H1 (cell line): ENCODE measurements around the gene CYP2B6. TPM values are rescaled to one million over a fixed set of nuclear protein-coding genes. Genes with fewer than 3 reads are reported as not detected.

Experiments used
- CTCF ChIA-PET: fragments of 300-600 bp; sonication (Branson Sonifier 250); formaldehyde crosslinking; loops from one replicate; lab custom pipeline; 2021; ENCODE audit not compliant: partially characterized antibody; lab: Charles Lee
- POLR2A ChIA-PET: fragments of 300-600 bp; sonication (Branson Sonifier 250); formaldehyde crosslinking; loops from one replicate; lab custom pipeline; 2021; ENCODE audit warnings: inconsistent platforms; ENCODE audit not compliant: partially characterized antibody; lab: Charles Lee
- DNase-seq, 2 experiments: peaks; one replicate each; pipeline versions ENCODE4 v3.0.0 to v3.0.0-alpha.2; 2010 to 2022; ENCODE audit warnings: low spot score in 2 of 2, low read depth in 1 of 2, mixed read lengths in 1 of 2
- FAIRE-seq: peaks from 2 replicates; lab custom pipeline; 2011; peaks lifted over from hg19 to GRCh38; lab: Jason Lieb, UNC
- H2AFZ ChIP-seq: 2 replicates; pipeline ENCODE4 v1.8.1; 2012; ENCODE audit warnings: low read length, inconsistent platforms
- H2AK5ac ChIP-seq: 2 replicates; pipeline ENCODE4 v1.6.1; 2013; ENCODE audit warnings: low read depth, low read length
- H2BK120ac ChIP-seq: replicated peaks from 2 replicates; pipeline ENCODE3; 2013; ENCODE audit warnings: low read depth, low read length, inconsistent platforms
- H2BK12ac ChIP-seq: 2 replicates; pipeline ENCODE4 v1.6.1; 2013; ENCODE audit warnings: low read depth, low read length
- H2BK15ac ChIP-seq: 2 replicates; pipeline ENCODE4 v1.6.1; 2013; ENCODE audit warnings: low read length
- H2BK20ac ChIP-seq: 2 replicates; pipeline ENCODE4 v1.6.1; 2013; ENCODE audit warnings: low read length
- H2BK5ac ChIP-seq: 2 replicates; pipeline ENCODE4 v1.6.1; 2013; ENCODE audit warnings: low read depth, low read length
- H3K14ac ChIP-seq: 2 replicates; pipeline ENCODE4 v1.6.1; 2013; ENCODE audit warnings: inconsistent platforms; ENCODE audit not compliant: insufficient read length
- H3K18ac ChIP-seq: 2 replicates; pipeline ENCODE4 v1.6.1; 2013; ENCODE audit warnings: low read length; ENCODE audit errors: extremely low read depth
- H3K23ac ChIP-seq: 2 replicates; pipeline ENCODE4 v1.6.1; 2013; ENCODE audit warnings: inconsistent platforms; ENCODE audit not compliant: insufficient read length
- H3K23me2 ChIP-seq: 2 replicates; pipeline ENCODE4 v1.6.1; 2013; ENCODE audit warnings: low read depth, low read length
- H3K27ac ChIP-seq: 2 replicates; pipeline ENCODE4 v1.6.1; 2011; ENCODE audit warnings: low read depth, low read length, inconsistent platforms
- H3K27me3 ChIP-seq, 4 experiments: replicated peaks in 1 of 4; 1 replicate in 1 of 4; 2 replicates in 3 of 4; pipeline versions ENCODE4 v1.6.1 to v1.8.1; 2011 to 2013; ENCODE audit warnings: low read length in 3 of 4, mild to moderate bottlenecking in 3 of 4, inconsistent platforms in 2 of 4, mixed read lengths in 2 of 4, moderate library complexity in 1 of 4; ENCODE audit not compliant: control insufficient read depth in 3 of 4, insufficient read depth in 3 of 4; ENCODE audit errors: extremely low read depth in 1 of 4
- H3K36me3 ChIP-seq, 4 experiments: 2 replicates each; pipeline versions ENCODE4 v1.6.1 to v1.8.1; 2011 to 2013; ENCODE audit warnings: mild to moderate bottlenecking in 4 of 4, low read length in 3 of 4, moderate library complexity in 2 of 4, control low read depth in 1 of 4, inconsistent platforms in 1 of 4; ENCODE audit not compliant: insufficient read depth in 4 of 4, control insufficient read depth in 2 of 4
- H3K4ac ChIP-seq: replicated peaks from 2 replicates; pipeline ENCODE3; 2013; ENCODE audit warnings: low read length, low read depth, mixed read lengths, inconsistent platforms; ENCODE audit not compliant: insufficient read length
- H3K4me1 ChIP-seq, 4 experiments: replicated peaks in 1 of 4; 1 replicate in 1 of 4; 2 replicates in 3 of 4; pipeline versions ENCODE4 v1.6.1 to v1.8.1; 2011 to 2013; ENCODE audit warnings: low read length in 3 of 4, inconsistent platforms in 2 of 4, mixed read lengths in 1 of 4; ENCODE audit not compliant: insufficient read depth in 4 of 4, control insufficient read depth in 3 of 4
- H3K4me2 ChIP-seq, 2 experiments: 2 replicates each; pipeline versions ENCODE4 v1.6.1 to v1.8.1; 2011 to 2013; ENCODE audit warnings: low read depth in 2 of 2, low read length in 2 of 2, control low read depth in 1 of 2, inconsistent platforms in 1 of 2, mild to moderate bottlenecking in 1 of 2; ENCODE audit not compliant: insufficient read depth in 1 of 2
- H3K4me3 ChIP-seq, 4 experiments: fragments of 200-600, 300-600 bp in 1 of 4; sonication (generic), shearing (Covaris generic), sonication (Bioruptor Twin) in 1 of 4; 2 replicates each; pipeline versions ENCODE4 v1.5.1 to v1.8.1; 2011 to 2016; ENCODE audit warnings: low read length in 4 of 4, low read depth in 3 of 4, control low read depth in 2 of 4, inconsistent platforms in 2 of 4, mild to moderate bottlenecking in 2 of 4, mixed read lengths in 1 of 4, moderate library complexity in 1 of 4; ENCODE audit not compliant: insufficient read depth in 2 of 4; ENCODE audit errors: extremely low read depth in 1 of 4
- H3K56ac ChIP-seq: replicated peaks from 2 replicates; pipeline ENCODE3; 2013; ENCODE audit warnings: low read depth, mild to moderate bottlenecking, mixed read lengths, low read length, inconsistent platforms; ENCODE audit not compliant: insufficient read length
- H3K79me1 ChIP-seq: 2 replicates; pipeline ENCODE4 v1.6.1; 2013; ENCODE audit warnings: low read depth, low read length, control low read depth
- H3K79me2 ChIP-seq, 2 experiments: 2 replicates each; pipeline versions ENCODE4 v1.6.1 to v1.8.1; 2012 to 2013; ENCODE audit warnings: low read length in 2 of 2, mild to moderate bottlenecking in 2 of 2, inconsistent platforms in 1 of 2; ENCODE audit not compliant: insufficient read depth in 2 of 2, control insufficient read depth in 1 of 2
- H3K9ac ChIP-seq, 4 experiments: replicated peaks in 1 of 4; 1 replicate in 1 of 4; 2 replicates in 3 of 4; pipeline versions ENCODE4 v1.6.1 to v1.8.1; 2011 to 2013; ENCODE audit warnings: low read depth in 3 of 4, low read length in 3 of 4, control low read depth in 2 of 4, mild to moderate bottlenecking in 2 of 4, moderate library complexity in 2 of 4, inconsistent platforms in 1 of 4; ENCODE audit errors: extremely low read depth in 1 of 4
- H3K9me3 ChIP-seq, 2 experiments: 2 replicates each; pipeline versions ENCODE4 v1.6.1 to v1.8.1; 2012 to 2013; ENCODE audit warnings: mild to moderate bottlenecking in 2 of 2, moderate library complexity in 2 of 2, control low read depth in 1 of 2, inconsistent platforms in 1 of 2, low read depth in 1 of 2, low read length in 1 of 2, mixed read lengths in 1 of 2; ENCODE audit not compliant: insufficient read depth in 2 of 2
- H4K20me1 ChIP-seq, 2 experiments: replicated peaks in 1 of 2; 2 replicates each; pipeline versions ENCODE3 to v1.8.1; 2011 to 2013; ENCODE audit warnings: inconsistent platforms in 2 of 2, low read length in 2 of 2, mild to moderate bottlenecking in 1 of 2; ENCODE audit not compliant: insufficient read depth in 2 of 2, control insufficient read depth in 1 of 2
- H4K5ac ChIP-seq: 2 replicates; pipeline ENCODE4 v1.6.1; 2013; ENCODE audit warnings: low read length, low read depth, mixed read lengths, inconsistent platforms; ENCODE audit not compliant: insufficient read length
- H4K8ac ChIP-seq: 2 replicates; pipeline ENCODE4 v1.8.0; 2013; ENCODE audit warnings: mild to moderate bottlenecking, moderate library complexity, low read length, inconsistent platforms; ENCODE audit not compliant: insufficient read depth; ENCODE audit errors: extremely low read depth
- H4K91ac ChIP-seq: replicated peaks from 2 replicates; pipeline ENCODE3; 2013; ENCODE audit warnings: low read length, mixed read lengths, inconsistent platforms; ENCODE audit not compliant: insufficient read length
- ATF3 ChIP-seq: IDR thresholded peaks from 2 replicates; pipeline ENCODE4 v1.6.1; 2011; ENCODE audit warnings: low read depth, mild to moderate bottlenecking, low read length; ENCODE audit not compliant: insufficient read depth
- JUN ChIP-seq: IDR thresholded peaks from 2 replicates; pipeline ENCODE4 v1.6.1; 2011; ENCODE audit warnings: low read depth, mild to moderate bottlenecking, improper control_type of control experiment, low read length
- TEAD4 ChIP-seq: IDR thresholded peaks from 2 replicates; pipeline ENCODE4 v1.6.1; 2012; ENCODE audit warnings: low read depth, low read length, inconsistent platforms, mixed read lengths
- ZNF274 ChIP-seq: IDR thresholded peaks from 2 replicates; pipeline ENCODE4 v1.7.0; 2012; ENCODE audit warnings: low read length, borderline replicate concordance; ENCODE audit errors: extremely low read depth
- WGBS, 2 experiments: shearing (Covaris generic) in 1 of 2; methylation state at CpG; one replicate each; pipeline versions ENCODE4 v1.1.6 to v1.1.7; 2013 to 2015; ENCODE audit warnings: low lambda C conversion rate in 2 of 2, mixed read lengths in 2 of 2, inconsistent platforms in 1 of 2, low coverage in 1 of 2, missing lambda C conversion rate in 1 of 2; ENCODE audit not compliant: insufficient replicate concordance in 2 of 2, insufficient coverage in 1 of 2, insufficient read length in 1 of 2; ENCODE audit errors: extremely low coverage in 1 of 2, missing lambda C conversion rate in 1 of 2; 5-methylcytosine and 5-hydroxymethylcytosine counted together
- polyA plus RNA-seq, 7 experiments: library from polyadenylated mRNA; depleted of rRNA in 3 of 7; stranded (reverse) in 5 of 7; unstranded in 2 of 7; fragments of >200 nt in 5 of 7; fragments of 200-250 nt in 2 of 7; gene quantifications; 1 replicate in 5 of 7; 2 replicates in 1 of 7; 4 replicates in 1 of 7; pipeline versions ENCODE4 v1.2.1 to v1.2.3, GENCODE V29; 2011 to 2013; ENCODE audit warnings: missing spikeins in 2 of 7, mixed read lengths in 2 of 7
- total RNA-seq: library from RNA; stranded (reverse); fragmentation: NEBNext Ultra II Directional; extraction: Animal tissue kit (Norgen Biotek cat#: 25700); gene quantifications from 2 replicates; pipeline ENCODE4 v1.2.1, GENCODE V29; 2021

Gene CYP2B6
- total and polyA plus RNA-seq, 2 of the 8 experiments (the other 6 are each of a cell fraction or from before 2014, with no cell fraction given): 2.8 to 5.4 TPM

GRCh38 chr19:41018736-41019290 is 27.7 kb downstream of the CYP2B6 start:
- H4K5ac ChIP-seq: no peak overlapping the region
- H2BK15ac ChIP-seq: no peak overlapping the region
- H3K56ac ChIP-seq: no peak overlapping the region
- H2AFZ ChIP-seq: no peak overlapping the region
- no peaks in the 10 kb centered on the region for H4K20me1 ChIP-seq
- H3K79me1 ChIP-seq: no peaks in the 10 kb centered on the region
- H4K8ac ChIP-seq: no peak overlapping the region
- H2AK5ac ChIP-seq: no peak overlapping the region
- no peaks in the 10 kb centered on the region for H3K36me3 ChIP-seq
- H3K27ac ChIP-seq: no peak overlapping the region
- no peak overlapping the region for H3K23ac ChIP-seq
- WGBS, 2 experiments: 97% methylated on average over 15 of the region's 15 CpGs; no CpG with 5 or more reads in 1 of the 2 experiments
- H3K18ac ChIP-seq: no peak overlapping the region
- TF ChIP-seq TEAD4 (no peak), ATF3 (no peak), JUN (no peak), ZNF274 (no peak)
- H3K27me3 ChIP-seq: no peaks in the 10 kb centered on the region
- no peak overlapping the region for H3K4ac ChIP-seq
- H3K23me2 ChIP-seq: no peaks in the 10 kb centered on the region
- no peak overlapping the region for H4K91ac ChIP-seq
- H3K14ac ChIP-seq: no peak overlapping the region
- ChIA-PET CTCF (interaction anchor here (2.2 kb wide), 1 partner anchor 18 kb away, joined by 8 read pairs; no protein-coding TSS in a partner anchor), POLR2A (no interaction called here)
- H2BK120ac ChIP-seq: no peak overlapping the region
- H2BK5ac ChIP-seq: no peak overlapping the region
- DNase-seq (no peak), FAIRE-seq (no peak)
- H3K4me3 ChIP-seq: no peak overlapping the region
- H3K79me2 ChIP-seq: no peaks in the 10 kb centered on the region
- H3K9ac ChIP-seq: no peak overlapping the region
- H2BK12ac ChIP-seq: no peak overlapping the region
- H3K9me3 ChIP-seq: no peaks in the 10 kb centered on the region
- H3K4me2 ChIP-seq: no peak overlapping the region
- no peaks in the 10 kb centered on the region for H3K4me1 ChIP-seq
- no peak overlapping the region for H2BK20ac ChIP-seq
